ENCODE measurements around the gene SLC38A6. TPM values are rescaled to one million over a fixed set of nuclear protein-coding genes. Genes with fewer than 3 reads are reported as not detected.

Gene SLC38A6
- total RNA-seq, 1 experiment from 2014 or later, result 6.0 TPM

DNA sequence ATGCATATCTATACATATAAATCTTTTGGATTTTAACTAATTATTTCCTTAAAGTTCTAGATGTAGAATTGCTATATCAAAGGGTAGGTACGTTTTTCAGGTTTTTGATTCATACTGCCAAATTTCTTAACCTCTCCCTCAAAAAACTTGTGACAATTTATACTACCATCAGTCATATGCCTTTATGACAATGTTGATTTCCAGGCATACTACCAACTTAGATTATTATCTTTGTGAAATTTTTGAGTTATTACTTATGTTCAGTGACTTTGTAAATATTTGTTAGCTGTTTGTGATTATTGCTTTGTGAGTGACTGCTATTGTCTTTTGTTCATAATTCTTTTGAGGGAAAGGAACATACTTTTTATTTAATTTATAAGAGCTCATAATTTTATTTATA lies 107.0 kb downstream of the SLC38A6 start:
- Mint-ChIP-seq H3K27me3 (ENCODE audit: low read depth) (no peaks in the 10 kb centered on the region), H3K4me3 (no peak overlapping the region), H3K4me1 (peaks cover 12 to 17% of the 10 kb centered on the region in 2 experiments), H3K27ac (no peak overlapping the region), H3K9me3 (peaks cover 0 to 7% of the 10 kb centered on the region in 2 experiments; a peak in 3 of 5 replicates), H3K36me3 (ENCODE audit: insufficient read depth in 1 of 3, low read depth in 3 of 3) (peaks cover 0 to 5% (median 4%) of the 10 kb centered on the region in 3 experiments; a peak in 4 of 7 replicates)
- no peak overlapping the region for H3K23ac ChIP-seq (ENCODE audit: insufficient read length, low read depth, low read length)
- no peak overlapping the region for H3K4ac ChIP-seq (ENCODE audit: low read depth, low read length)
- H4K91ac ChIP-seq (ENCODE audit: insufficient read length, low read depth, low read length), result no peak overlapping the region
- no peak overlapping the region for H3K27ac ChIP-seq (ENCODE audit: insufficient read length, low read depth, low read length)
- H3T11ph ChIP-seq (ENCODE audit: low read length), result no peak overlapping the region
- no peak overlapping the region for H2BK20ac ChIP-seq (ENCODE audit: low read depth, low read length, poor library complexity, severe bottlenecking)
- no peaks in the 10 kb centered on the region for H3K79me2 ChIP-seq (ENCODE audit: insufficient read depth, low read length)
- H3K23me2 ChIP-seq (ENCODE audit: insufficient read length, low read depth, low read length, poor library complexity, severe bottlenecking), result no peaks in the 10 kb centered on the region
- WGBS (ENCODE audit: extremely low coverage, insufficient read length, low lambda C conversion rate), result no CpG with 5 or more reads among the region's 1 CpG
- H3K14ac ChIP-seq (ENCODE audit: insufficient read depth, low read length), result no peak overlapping the region
- H2BK120ac ChIP-seq (ENCODE audit: low read depth, low read length, poor library complexity, severe bottlenecking), result no peak overlapping the region
- H4K8ac ChIP-seq (replicated peaks; ENCODE audit: insufficient read length, low read depth, low read length), result no peak overlapping the region
- H2AFZ ChIP-seq (ENCODE audit: low read length), result no peak overlapping the region
- H3K79me1 ChIP-seq (ENCODE audit: insufficient read depth, low read depth, low read length, poor library complexity, severe bottlenecking), result no peaks in the 10 kb centered on the region
- H2BK12ac ChIP-seq (ENCODE audit: insufficient read length, low read depth, low read length), result no peak overlapping the region
- H2BK15ac ChIP-seq (ENCODE audit: low read depth, low read length), result no peak overlapping the region
- no peak overlapping the region for H3K56ac ChIP-seq (ENCODE audit: insufficient read length, low read depth, low read length)
- peaks cover 2% of the 10 kb centered on the region; the same call in 1 of the 2 replicates for H3K4me1 ChIP-seq (ENCODE audit: insufficient read depth, low read length)
- H2AK5ac ChIP-seq (ENCODE audit: insufficient read length, low read length), result no peak overlapping the region
- H3K27me3 ChIP-seq (ENCODE audit: insufficient read depth, low read length), result no peaks in the 10 kb centered on the region
- H4K5ac ChIP-seq (ENCODE audit: insufficient read length, low read depth, low read length), result no peak overlapping the region
- TF ChIP-seq CTCF (conservative IDR thresholded peaks at IDR 0.05), result no peak
- DNase-seq, result no peak
- no peak overlapping the region for H3K4me2 ChIP-seq (ENCODE audit: insufficient read depth, insufficient read length, low read length)
- no peak overlapping the region for H3K9ac ChIP-seq (ENCODE audit: extremely low read depth, insufficient read length, low read length)
- H4K20me1 ChIP-seq (ENCODE audit: control insufficient read depth, insufficient read depth, insufficient read length), result no peaks in the 10 kb centered on the region
- H3K9me3 ChIP-seq (ENCODE audit: control insufficient read depth, low read depth, low read length), result no peaks in the 10 kb centered on the region
- H3K18ac ChIP-seq (ENCODE audit: insufficient read length, low read depth, low read length), result no peak overlapping the region
- H2BK5ac ChIP-seq (ENCODE audit: insufficient read length, low read length), result no peak overlapping the region
